Spleen (tissue), 11 donors: ENCODE results near the gene S1PR4. TPM values are rescaled to one million over a fixed set of nuclear protein-coding genes. Genes with fewer than 3 reads are reported as not detected.

Experiments used
- DNase-seq: peaks from one replicate; pipeline ENCODE4 v3.0.0-alpha.2; 2020
- H3K27ac ChIP-seq, 8 donors: fragments of 200-600 bp; sonication (generic) in 7 of 8; 1 replicate in 4 of 8; 2 replicates in 4 of 8; pipeline versions ENCODE4 v1.5.0 to v1.8.0; 2016 to 2021; ENCODE audit warnings: inconsistent platforms in 4 of 8, mild to moderate bottlenecking in 4 of 8, moderate library complexity in 1 of 8
- H3K27me3 ChIP-seq, 7 donors: fragments of 200-600 bp; sonication (generic) in 6 of 7; replicated peaks in 1 of 7; 1 replicate in 4 of 7; 2 replicates in 3 of 7; pipeline versions ENCODE4 v1.5.0 to v1.8.0; 2016 to 2021; ENCODE audit warnings: inconsistent platforms in 3 of 7, mild to moderate bottlenecking in 1 of 7
- H3K36me3 ChIP-seq, 6 donors: fragments of 200-600 bp; sonication (generic) in 5 of 6; 1 replicate in 4 of 6; 2 replicates in 2 of 6; pipeline versions ENCODE4 v1.5.0 to v1.8.0; 2016 to 2021; ENCODE audit warnings: inconsistent platforms in 2 of 6
- H3K4me1 ChIP-seq, 6 donors: fragments of 200-600 bp; sonication (generic) in 5 of 6; 1 replicate in 3 of 6; 2 replicates in 3 of 6; pipeline versions ENCODE4 v1.5.0 to v1.8.0; 2016 to 2021; ENCODE audit warnings: inconsistent platforms in 3 of 6
- H3K4me3 ChIP-seq, 8 donors: fragments of 200-600 bp; sonication (generic) in 7 of 8; 1 replicate in 4 of 8; 2 replicates in 4 of 8; pipeline versions ENCODE4 v1.5.0 to v1.8.0; 2016 to 2021; ENCODE audit warnings: inconsistent platforms in 4 of 8, mild to moderate bottlenecking in 4 of 8, moderate library complexity in 2 of 8
- H3K9me3 ChIP-seq, 8 donors: fragments of 200-600 bp; sonication (generic) in 7 of 8; 1 replicate in 4 of 8; 2 replicates in 4 of 8; pipeline versions ENCODE4 v1.5.0 to v1.8.0; 2016 to 2021; ENCODE audit warnings: inconsistent platforms in 4 of 8
- CTCF ChIP-seq, 11 experiments: fragments of 200-600 bp in 7 of 11; fragments of 450-650 bp in 4 of 11; sonication (generic) in 4 of 11; IDR thresholded peaks in 8 of 11; conservative IDR thresholded peaks in 3 of 11; 1 replicate in 7 of 11; 2 replicates in 4 of 11; pipeline versions ENCODE4 v1.4.0 to v1.8.0; 2016 to 2021; ENCODE audit warnings: antibody characterized with exemption in 11 of 11, inconsistent platforms in 4 of 11, mild to moderate bottlenecking in 1 of 11
- POLR2A ChIP-seq, 3 donors: fragments of 450-650 bp; IDR thresholded peaks; one replicate each; pipeline ENCODE4 v1.5.1; 2017; ENCODE audit warnings: antibody characterized with exemption in 3 of 3, mild to moderate bottlenecking in 1 of 3
- POLR2AphosphoS5 ChIP-seq, 3 donors: sonication (generic); formaldehyde crosslinking; IDR thresholded peaks; one replicate each; pipeline ENCODE4 v1.5.1; 2017; ENCODE audit warnings: antibody characterized with exemption in 3 of 3
- WGBS, 5 donors: extraction: QIAGEN DNeasy Blood & Tissue Kit in 3 of 5; methylation state at CpG; one replicate each; pipeline versions ENCODE4 v1.1.5 to v1.1.7; 2013 to 2018; 5-methylcytosine and 5-hydroxymethylcytosine counted together
- intact Hi-C: fragments of 100-400 bp; cut with DNase I; formaldehyde crosslinking; loops from one replicate; pipeline ENCODE4 v1.15.0; 2023; ENCODE audit warnings: low total_unique reads
- polyA plus RNA-seq, 3 donors: library from polyadenylated mRNA; stranded (reverse); fragments of 200-250 nt; gene quantifications; one replicate each; pipeline ENCODE4 v1.2.1, GENCODE V29; 2013
- total RNA-seq, 7 donors: library from RNA; depleted of rRNA in 3 of 7; stranded (reverse); fragments of >200 nt in 3 of 7; fragmentation: NEBNext Ultra II Directional in 4 of 7; extraction: Animal tissue kit (Norgen Biotek cat#: 25700) in 4 of 7; gene quantifications; one replicate each; pipeline versions ENCODE4 v1.1.0 to v1.2.1, GENCODE V29; 2016 to 2021
- donor health status: healthy with polysubstance abuse.
- donor health status: DM: no; HTN: no; CAD: no; lungs with moderate emphysema.
- donor health status: DM: no; HTN: no; CAD: no.
- donor health status: Bipolar disorder and iron deficiency.
- donor health status: healthy.
- donor health status: DM: no; HTN: no; CAD: no.
- donor health status: DM: yes; HTN: yes; CAD: no.

Gene S1PR4
- total and polyA plus RNA-seq, 10 donors = 44.7 to 171 (median 62.0) TPM

DNA sequence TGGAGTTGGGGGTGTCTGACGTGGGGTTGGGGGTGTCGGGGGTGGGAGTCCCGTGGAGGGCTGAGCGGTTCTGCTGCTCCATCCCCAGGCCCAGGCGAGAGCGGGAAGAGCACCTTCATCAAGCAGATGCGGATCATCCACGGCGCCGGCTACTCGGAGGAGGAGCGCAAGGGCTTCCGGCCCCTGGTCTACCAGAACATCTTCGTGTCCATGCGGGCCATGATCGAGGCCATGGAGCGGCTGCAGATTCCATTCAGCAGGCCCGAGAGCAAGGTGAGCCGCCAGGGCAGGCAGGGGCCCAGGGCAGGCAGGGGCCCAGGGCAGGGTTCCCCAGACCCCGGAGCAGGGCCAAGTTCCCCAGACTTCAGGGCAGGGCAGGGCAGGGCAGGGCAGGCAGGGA lies 30.1 kb upstream of the S1PR4 start:
- WGBS, 5 donors = 91 to 94% (median 93%) methylated on average over 20 of the region's 20 CpGs
- Histone ChIP-seq H3K4me3 (no peak overlapping the region), H3K4me1 (peaks cover 0 to 20% (median 14%) of the 10 kb centered on the region in 6 donors), H3K9me3 (no peaks in the 10 kb centered on the region), H3K27me3 (peaks cover 0 to 14% (median 0%) of the 10 kb centered on the region in 7 donors), H3K36me3 (peaks cover 0 to 49% (median 0%) of the 10 kb centered on the region in 6 donors), H3K27ac (no peak overlapping the region)
- TF ChIP-seq POLR2A (IDR thresholded peaks at IDR 0.05) = no peak
- DNase-seq = no peak
- intact Hi-C loops = no loop called here

GRCh38 chr19:3149089-3149488 lies 29.5 kb upstream of the S1PR4 start:
- intact Hi-C loops = no loop called here
- Histone ChIP-seq H3K4me1 (peaks cover 0 to 19% (median 13%) of the 10 kb centered on the region in 6 donors), H3K9me3 (no peaks in the 10 kb centered on the region), H3K36me3 (peaks cover 0 to 49% (median 0%) of the 10 kb centered on the region in 6 donors), H3K27me3 (peaks cover 0 to 14% (median 0%) of the 10 kb centered on the region in 7 donors), H3K4me3 (no peak overlapping the region), H3K27ac (no peak overlapping the region)
- TF ChIP-seq POLR2A (IDR thresholded peaks at IDR 0.05) (no peak), POLR2AphosphoS5 (IDR thresholded peaks at IDR 0.05) (no peak), CTCF (IDR thresholded peaks at IDR 0.05 in 8 of 11, conservative IDR thresholded peaks at IDR 0.05 in 3 of 11) (no peak)
- DNase-seq = no peak
- WGBS, 5 donors = 94 to 97% (median 95%) methylated on average over 6 of the region's 6 CpGs

GRCh38 chr19:3149526-3150505 lies 28.8 kb upstream of the S1PR4 start:
- intact Hi-C loops = no loop called here
- peaks cover 1 to 25% (median 19%) of the 10 kb centered on the region in 6 donors for H3K4me1 ChIP-seq
- no peak for DNase-seq
- H3K27ac ChIP-seq = no peak overlapping the region
- H3K9me3 ChIP-seq = no peaks in the 10 kb centered on the region
- H3K4me3 ChIP-seq = no peak overlapping the region
- H3K27me3 ChIP-seq = peaks cover 0 to 14% (median 0%) of the 10 kb centered on the region in 7 donors
- no peak for TF ChIP-seq POLR2A (IDR thresholded peaks at IDR 0.05)
- peak in 1 of 3 donors; percentile 12 for TF ChIP-seq POLR2AphosphoS5 (IDR thresholded peaks at IDR 0.05)
- TF ChIP-seq CTCF (IDR thresholded peaks at IDR 0.05 in 8 of 11, conservative IDR thresholded peaks at IDR 0.05 in 3 of 11) = no peak
- H3K36me3 ChIP-seq = peaks cover 0 to 49% (median 0%) of the 10 kb centered on the region in 6 donors
- 66 to 84% (median 77%) methylated on average over 25 to 35 of the region's 35 CpGs for WGBS, 5 donors

DNA sequence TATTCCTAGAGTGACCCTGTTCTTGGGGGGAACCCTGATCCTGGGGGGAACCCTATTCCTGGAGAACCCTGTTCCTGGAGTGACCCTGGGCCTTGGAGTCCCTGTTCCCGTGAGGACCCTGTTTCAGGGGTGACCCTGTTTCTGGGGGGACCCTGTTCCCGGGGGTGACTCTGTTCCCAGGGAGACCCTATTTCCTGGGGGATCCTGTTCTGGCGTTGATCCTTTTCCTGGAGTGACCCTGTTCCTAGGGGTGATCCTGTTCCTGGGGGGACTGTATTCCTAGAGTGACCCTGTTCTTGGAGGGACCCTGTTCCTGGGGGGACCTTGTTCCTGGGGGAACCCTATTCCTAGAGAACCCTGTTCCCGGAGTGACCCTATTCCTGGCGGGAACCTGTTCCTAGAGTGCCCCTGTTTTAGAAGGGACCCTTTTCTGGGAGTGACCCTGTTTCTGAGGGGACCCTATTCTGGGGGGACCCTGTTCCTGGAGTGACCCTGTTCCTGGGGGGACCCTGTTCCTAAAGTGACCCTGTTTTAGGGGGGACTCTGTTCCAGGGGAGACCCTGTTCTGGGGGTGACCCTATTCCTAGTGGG lies 27.7 kb upstream of the S1PR4 start:
- Histone ChIP-seq H3K4me3 (no peak overlapping the region), H3K36me3 (peaks cover 0 to 49% (median 0%) of the 10 kb centered on the region in 6 donors), H3K4me1 (peaks cover 12 to 32% (median 24%) of the 10 kb centered on the region in 6 donors), H3K9me3 (no peaks in the 10 kb centered on the region), H3K27ac (no peak overlapping the region), H3K27me3 (peaks cover 0 to 12% (median 0%) of the 10 kb centered on the region in 7 donors)
- no peak for TF ChIP-seq CTCF (IDR thresholded peaks at IDR 0.05 in 8 of 11, conservative IDR thresholded peaks at IDR 0.05 in 3 of 11)
- TF ChIP-seq POLR2AphosphoS5 (IDR thresholded peaks at IDR 0.05) = no peak
- no peak for TF ChIP-seq POLR2A (IDR thresholded peaks at IDR 0.05)
- DNase-seq = peak; percentile 32
- whole genome bisulfite sequencing, 5 donors = 71 to 92% (median 81%) methylated on average over 5 of the region's 5 CpGs
- intact Hi-C loops = no loop called here
